Nephron (organoid): ENCODE data around the gene CACNA2D2.
A peak's percentile ranks its signal among the peaks of the same experiment; 100 is the strongest.

Experiments
- H3K27ac Mint-ChIP-seq, 3 experiments: 2 replicates each; pipeline ENCODE4 v1.8.0; 2020; ENCODE audit warnings: mixed read lengths in 3 of 3, mild to moderate bottlenecking in 2 of 3, moderate library complexity in 1 of 3
- H3K27me3 Mint-ChIP-seq: 2 replicates; pipeline ENCODE4 v1.8.0; 2021; ENCODE audit warnings: low read depth, mild to moderate bottlenecking, moderate library complexity, mixed read lengths
- H3K36me3 Mint-ChIP-seq: 2 replicates; pipeline ENCODE4 v1.8.0; 2020; ENCODE audit warnings: low read depth, mixed read lengths
- H3K4me1 Mint-ChIP-seq: 2 replicates; pipeline ENCODE4 v1.8.0; 2020; ENCODE audit warnings: mixed read lengths
- H3K4me3 Mint-ChIP-seq, 3 experiments: 2 replicates each; pipeline ENCODE4 v1.8.0; 2020; ENCODE audit warnings: mild to moderate bottlenecking in 3 of 3, mixed read lengths in 3 of 3, moderate library complexity in 2 of 3
- H3K9me3 Mint-ChIP-seq: 2 replicates; pipeline ENCODE4 v1.8.0; 2020; ENCODE audit warnings: mixed read lengths
- CTCF ChIP-seq, 3 experiments: fragments of 200-600 bp; sonication (generic); IDR thresholded peaks; one replicate each; pipeline ENCODE4 v1.5.0; 2021; ENCODE audit warnings: antibody characterized with exemption in 3 of 3; ENCODE audit not compliant: unreplicated experiment in 3 of 3

The CACNA2D2 gene

GRCh38 chr3:50326182-50326541 is 177.3 kb downstream of the CACNA2D2 start:
- H3K4me1 Mint-ChIP-seq, result peaks cover 22% of the 10 kb centered on the region
- H3K27me3 Mint-ChIP-seq, result no peaks in the 10 kb centered on the region
- H3K9me3 Mint-ChIP-seq, result no peaks in the 10 kb centered on the region
- no peak for TF ChIP-seq CTCF (IDR thresholded peaks at IDR 0.05; ENCODE audit: unreplicated experiment in 3 of 3)
- peak overlapping the region in 1 of 3 experiments; percentile 41 for H3K27ac Mint-ChIP-seq
- H3K4me3 Mint-ChIP-seq, result peak overlapping the region; percentile 51 to 99 (median 70)
- peaks cover 14% of the 10 kb centered on the region for H3K36me3 Mint-ChIP-seq

GRCh38 chr3:50325497-50326181 is 177.8 kb downstream of the CACNA2D2 start:
- no peak overlapping the region for H3K27ac Mint-ChIP-seq
- TF ChIP-seq CTCF (IDR thresholded peaks at IDR 0.05; ENCODE audit: unreplicated experiment in 3 of 3), result no peak
- H3K4me1 Mint-ChIP-seq, result peaks cover 23% of the 10 kb centered on the region
- peak overlapping the region; percentile 51 to 99 (median 84) for H3K4me3 Mint-ChIP-seq
- H3K9me3 Mint-ChIP-seq, result no peaks in the 10 kb centered on the region
- no peaks in the 10 kb centered on the region for H3K27me3 Mint-ChIP-seq
- H3K36me3 Mint-ChIP-seq, result peaks cover 9% of the 10 kb centered on the region

GRCh38 chr3:50325113-50325480 is 178.3 kb downstream of the CACNA2D2 start:
- TF ChIP-seq CTCF (IDR thresholded peaks at IDR 0.05; ENCODE audit: unreplicated experiment in 3 of 3), result no peak
- no peaks in the 10 kb centered on the region for H3K27me3 Mint-ChIP-seq
- H3K4me1 Mint-ChIP-seq, result peaks cover 28% of the 10 kb centered on the region
- peak overlapping the region; percentile 68 to 84 (median 80) for H3K4me3 Mint-ChIP-seq
- H3K36me3 Mint-ChIP-seq, result peaks cover 6% of the 10 kb centered on the region
- H3K9me3 Mint-ChIP-seq, result no peaks in the 10 kb centered on the region
- peak overlapping the region in 2 of 3 experiments; percentile 87 to 99 for H3K27ac Mint-ChIP-seq

- peaks cover 6% of the 10 kb centered on the region for H3K36me3 Mint-ChIP-seq
- H3K27ac Mint-ChIP-seq, result peak overlapping the region; percentile 86 to 99 (median 87)
- H3K4me1 Mint-ChIP-seq, result peaks cover 34% of the 10 kb centered on the region
- no peaks in the 10 kb centered on the region for H3K9me3 Mint-ChIP-seq
- no peaks in the 10 kb centered on the region for H3K27me3 Mint-ChIP-seq
- TF ChIP-seq CTCF (IDR thresholded peaks at IDR 0.05; ENCODE audit: unreplicated experiment in 3 of 3), result peak; percentile 82 to 85 (median 84)
- H3K4me3 Mint-ChIP-seq, result peak overlapping the region; percentile 68 to 84 (median 80)
Observed at GRCh38 chr3:50324351-50325112, 178.9 kb downstream of the CACNA2D2 start.

GRCh38 chr3:50323614-50324199 is 179.7 kb downstream of the CACNA2D2 start:
- Mint-ChIP-seq H3K4me3 (peak overlapping the region in 2 of 3 experiments; percentile 80 to 92), H3K27ac (peak overlapping the region; percentile 99 to 100 (median 99)), H3K36me3 (peaks cover 14% of the 10 kb centered on the region), H3K4me1 (peaks cover 42% of the 10 kb centered on the region), H3K27me3 (no peaks in the 10 kb centered on the region), H3K9me3 (no peaks in the 10 kb centered on the region)
- TF ChIP-seq CTCF (IDR thresholded peaks at IDR 0.05; ENCODE audit: unreplicated experiment in 3 of 3), result no peak
